ENCODE measurements around the gene LILRB3. TPM values are rescaled to one million over a fixed set of nuclear protein-coding genes. Genes with fewer than 3 reads are reported as not detected.

Gene LILRB3
- total RNA-seq, 1 donor from 2014 or later, result not detected

GRCh38 chr19:54180691-54181091, 42.1 kb downstream of the LILRB3 start:
- Mint-ChIP-seq H3K27me3 (ENCODE audit: unreplicated experiment) (peaks cover 20% of the 10 kb centered on the region), H3K4me1 (ENCODE audit: unreplicated experiment) (peaks cover 14% of the 10 kb centered on the region), H3K4me3 (ENCODE audit: unreplicated experiment) (no peak overlapping the region), H3K36me3 (ENCODE audit: low read depth, unreplicated experiment) (peaks cover 30% of the 10 kb centered on the region), H3K27ac (ENCODE audit: unreplicated experiment) (no peak overlapping the region), H3K9me3 (ENCODE audit: unreplicated experiment) (no peaks in the 10 kb centered on the region)
- DNase-seq (ENCODE audit: low spot score), result no peak
- TF ChIP-seq CTCF (IDR thresholded peaks at IDR 0.05; ENCODE audit: unreplicated experiment), result no peak

- no peaks in the 10 kb centered on the region for H3K9me3 Mint-ChIP-seq (ENCODE audit: unreplicated experiment)
- H3K27me3 Mint-ChIP-seq (ENCODE audit: unreplicated experiment), result peaks cover 20% of the 10 kb centered on the region
- H3K27ac Mint-ChIP-seq (ENCODE audit: unreplicated experiment), result peak overlapping the region; percentile 94
- peak overlapping the region; percentile 76 for H3K4me3 Mint-ChIP-seq (ENCODE audit: unreplicated experiment)
- peaks cover 25% of the 10 kb centered on the region for H3K36me3 Mint-ChIP-seq (ENCODE audit: low read depth, unreplicated experiment)
- peaks cover 11% of the 10 kb centered on the region for H3K4me1 Mint-ChIP-seq (ENCODE audit: unreplicated experiment)
- peak; percentile 75 for DNase-seq (ENCODE audit: low spot score)
- TF ChIP-seq CTCF (IDR thresholded peaks at IDR 0.05; ENCODE audit: unreplicated experiment), result peak; percentile 20
These were observed 42.8 kb downstream of the LILRB3 start for GRCh38 chr19:54179921-54180461.

GRCh38 chr19:54179262-54179852, 43.5 kb downstream of the LILRB3 start:
- no peak for DNase-seq (ENCODE audit: low spot score)
- Mint-ChIP-seq H3K27ac (ENCODE audit: unreplicated experiment) (peak overlapping the region; percentile 94), H3K4me1 (ENCODE audit: unreplicated experiment) (peaks cover 11% of the 10 kb centered on the region), H3K9me3 (ENCODE audit: unreplicated experiment) (no peaks in the 10 kb centered on the region), H3K27me3 (ENCODE audit: unreplicated experiment) (peaks cover 20% of the 10 kb centered on the region), H3K36me3 (ENCODE audit: low read depth, unreplicated experiment) (peaks cover 25% of the 10 kb centered on the region), H3K4me3 (ENCODE audit: unreplicated experiment) (no peak overlapping the region)
- TF ChIP-seq CTCF (IDR thresholded peaks at IDR 0.05; ENCODE audit: unreplicated experiment), result no peak

- peaks cover 19% of the 10 kb centered on the region for H3K36me3 Mint-ChIP-seq (ENCODE audit: low read depth, unreplicated experiment)
- no peak for DNase-seq (ENCODE audit: low spot score)
- peak overlapping the region; percentile 94 for H3K27ac Mint-ChIP-seq (ENCODE audit: unreplicated experiment)
- no peak for TF ChIP-seq CTCF (IDR thresholded peaks at IDR 0.05; ENCODE audit: unreplicated experiment)
- no peaks in the 10 kb centered on the region for H3K9me3 Mint-ChIP-seq (ENCODE audit: unreplicated experiment)
- H3K4me3 Mint-ChIP-seq (ENCODE audit: unreplicated experiment), result no peak overlapping the region
- peaks cover 18% of the 10 kb centered on the region for H3K27me3 Mint-ChIP-seq (ENCODE audit: unreplicated experiment)
- peaks cover 6% of the 10 kb centered on the region for H3K4me1 Mint-ChIP-seq (ENCODE audit: unreplicated experiment)
These were observed 44.1 kb downstream of the LILRB3 start for GRCh38 chr19:54178581-54179261.
